Sigmoid colon (tissue), 3 donors: Measurements from ENCODE around the gene JDP2.

Source experiments
- CTCF ChIP-seq, 4 experiments: fragments of 450-650 bp in 3 of 4; fragments of 200-600 bp in 1 of 4; IDR thresholded peaks; one replicate each; pipeline ENCODE4 v1.5.1; 2016 to 2019; ENCODE audit warnings: antibody characterized with exemption in 4 of 4, mild to moderate bottlenecking in 3 of 4, moderate library complexity in 2 of 4
- POLR2A ChIP-seq, 2 donors: fragments of 450-650 bp; IDR thresholded peaks; one replicate each; pipeline ENCODE4 v1.6.1; 2016; ENCODE audit warnings: antibody characterized with exemption in 2 of 2, mild to moderate bottlenecking in 2 of 2, moderate library complexity in 2 of 2

DNA sequence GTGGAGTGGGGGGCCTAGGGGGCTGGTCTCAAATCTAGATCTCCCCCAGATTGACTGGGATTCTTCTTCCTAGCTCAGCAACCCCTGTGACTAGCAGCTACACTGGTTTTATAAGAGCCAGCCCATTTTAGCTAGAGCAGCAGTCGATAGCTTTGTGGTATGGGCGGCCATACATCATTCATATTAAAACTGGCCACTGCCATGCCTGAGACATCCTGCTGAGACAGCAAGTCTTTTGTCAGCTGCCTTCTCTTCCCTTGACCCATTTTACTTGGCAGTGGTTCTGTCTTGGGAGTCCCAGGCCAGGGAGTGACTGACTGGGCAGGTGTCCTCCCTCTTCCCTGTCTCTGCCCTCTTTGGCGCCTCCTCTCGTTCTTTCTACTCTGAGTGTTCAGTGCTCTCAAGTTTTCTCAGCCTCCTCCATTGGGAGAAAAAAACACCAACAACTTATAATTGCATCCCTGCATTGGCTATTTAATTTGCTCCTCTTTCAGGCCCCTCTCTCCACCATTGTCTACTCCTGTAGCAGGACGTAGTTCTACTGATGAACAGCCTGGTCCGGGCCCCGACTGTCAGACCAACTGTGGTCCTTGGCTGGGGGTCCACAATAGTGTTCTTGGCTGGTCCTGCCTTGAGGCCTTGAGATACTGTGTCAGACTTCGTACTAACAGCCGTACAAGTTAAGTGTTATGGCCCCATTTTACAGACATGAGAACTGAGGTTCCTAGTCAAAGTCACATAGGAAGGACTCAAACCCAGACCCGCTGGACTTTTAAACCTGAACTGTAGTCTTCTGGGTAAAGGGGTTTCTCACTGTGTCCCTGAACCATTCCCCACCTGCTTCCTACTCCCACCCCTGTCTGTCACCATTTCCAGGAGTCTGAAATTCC lies 18.3 kb upstream of the JDP2 start:
- TF ChIP-seq POLR2A (IDR thresholded peaks at IDR 0.05) (no peak), CTCF (IDR thresholded peaks at IDR 0.05) (no peak)
